NCI-H510A (cell line): ENCODE measurements around the gene NDUFAF8.

Experiments used
- DNase-seq: peaks from one replicate; lab custom pipeline; 2025; lab: John Stamatoyannopoulos, UW

The NDUFAF8 gene

DNA sequence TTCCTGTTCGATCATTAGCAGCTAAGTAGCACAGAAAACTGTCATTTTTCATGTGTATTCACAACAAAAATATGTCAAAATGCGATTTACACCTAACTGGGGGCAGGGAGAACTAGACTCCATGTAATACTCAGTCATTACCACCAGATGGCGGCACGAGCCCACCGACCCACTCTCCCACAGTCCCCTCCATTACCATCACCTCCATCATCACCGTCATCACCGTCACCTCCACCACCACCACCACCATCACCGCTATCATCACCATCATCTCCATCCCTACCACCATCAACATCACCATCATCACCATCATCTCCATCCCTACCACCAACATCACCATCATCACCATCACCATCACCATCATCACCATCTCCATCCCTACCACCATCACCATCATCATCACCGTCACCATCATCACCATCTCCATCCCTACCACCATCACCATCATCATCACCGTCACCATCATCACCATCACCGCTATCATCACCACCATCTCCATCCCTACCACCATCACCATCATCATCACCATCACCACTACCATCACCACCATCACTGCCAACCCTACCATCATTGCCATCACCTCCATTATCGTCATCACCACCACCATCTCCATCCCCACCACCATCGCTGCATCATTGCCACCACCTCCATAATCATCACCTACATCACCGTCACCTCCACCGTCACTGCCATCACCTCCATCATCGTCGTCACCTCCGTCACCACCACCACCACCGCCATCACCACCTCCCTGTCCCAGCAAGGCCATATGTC lies 14.4 kb downstream of the NDUFAF8 start:
- no peak for DNase-seq

DNA sequence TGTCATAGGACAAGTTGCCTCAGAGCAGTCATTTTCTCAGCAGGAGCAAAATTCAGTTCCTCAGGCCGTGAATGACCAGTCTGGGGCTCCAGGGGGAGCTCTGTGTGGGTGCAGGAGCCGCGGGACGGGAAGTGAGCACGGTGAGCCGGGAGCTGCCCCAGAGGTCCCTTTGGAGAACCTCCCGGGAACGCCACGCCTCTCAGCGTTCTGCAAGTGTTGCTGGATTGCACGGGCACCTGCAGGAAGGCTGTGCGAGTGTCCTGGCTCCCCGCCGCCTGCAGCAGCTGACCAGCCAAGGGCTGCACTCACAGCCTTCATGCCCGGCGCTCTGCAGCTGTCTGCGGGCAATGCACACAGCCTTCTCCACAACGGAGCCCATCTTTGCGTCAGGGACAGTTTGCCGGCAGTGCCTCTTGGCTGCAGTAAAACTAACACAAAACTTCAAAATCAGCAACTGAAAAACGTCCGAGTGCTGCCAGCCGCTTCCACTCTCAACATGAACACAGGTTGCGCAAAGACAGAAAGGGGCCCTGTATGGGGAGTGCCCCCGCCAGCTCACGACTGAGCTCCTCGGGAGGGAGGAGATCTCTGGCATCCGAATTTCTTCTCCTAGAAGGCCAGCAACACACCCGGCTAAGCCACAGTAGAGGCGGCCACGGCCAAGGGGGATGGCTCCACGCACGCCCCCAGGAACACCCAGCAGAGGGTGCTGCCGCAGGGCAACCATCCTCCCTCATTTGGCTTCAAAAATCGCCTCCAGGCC lies 16.0 kb downstream of the NDUFAF8 start:
- peak; percentile 92 for DNase-seq

DNA sequence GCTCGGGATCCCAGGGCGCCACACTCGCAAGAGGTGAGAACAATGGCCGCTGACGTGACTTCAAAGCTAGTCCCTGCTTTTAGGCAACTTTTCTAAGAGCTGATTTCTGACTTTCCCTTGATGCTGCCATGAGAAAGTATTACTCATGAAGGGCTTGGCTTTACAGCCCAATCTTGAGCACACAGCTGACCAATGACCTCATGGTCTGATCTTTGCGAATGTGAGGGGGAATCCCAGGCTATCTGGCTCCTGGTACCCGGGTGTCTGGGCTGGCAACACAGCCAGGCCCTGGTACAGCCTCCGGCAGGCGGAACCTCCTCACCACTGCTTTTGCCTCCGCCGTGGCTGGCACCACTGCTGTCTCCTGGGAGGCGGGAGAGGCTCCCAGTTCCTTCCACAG lies 17.5 kb downstream of the NDUFAF8 start:
- no peak for DNase-seq

DNA sequence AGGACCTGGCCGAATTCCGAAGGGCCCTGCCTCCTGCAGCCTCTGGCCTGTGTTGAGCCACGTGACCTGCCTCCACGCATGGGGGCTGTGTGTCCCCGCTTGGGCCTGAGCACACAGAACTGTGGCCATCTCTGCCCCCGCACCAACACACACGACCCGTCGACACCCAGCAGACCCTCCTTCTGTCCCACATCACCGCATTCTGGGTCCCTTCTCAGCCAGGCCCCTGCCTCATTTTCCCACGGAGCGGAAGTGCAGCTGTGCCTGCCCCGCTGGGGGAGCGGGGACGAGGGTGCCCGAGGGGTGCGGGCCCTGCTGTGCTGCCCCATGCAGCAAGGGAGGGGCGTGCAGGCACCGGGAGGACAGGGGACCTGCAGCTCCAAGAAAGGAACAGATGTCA lies 18.4 kb downstream of the NDUFAF8 start:
- no peak for DNase-seq

DNA sequence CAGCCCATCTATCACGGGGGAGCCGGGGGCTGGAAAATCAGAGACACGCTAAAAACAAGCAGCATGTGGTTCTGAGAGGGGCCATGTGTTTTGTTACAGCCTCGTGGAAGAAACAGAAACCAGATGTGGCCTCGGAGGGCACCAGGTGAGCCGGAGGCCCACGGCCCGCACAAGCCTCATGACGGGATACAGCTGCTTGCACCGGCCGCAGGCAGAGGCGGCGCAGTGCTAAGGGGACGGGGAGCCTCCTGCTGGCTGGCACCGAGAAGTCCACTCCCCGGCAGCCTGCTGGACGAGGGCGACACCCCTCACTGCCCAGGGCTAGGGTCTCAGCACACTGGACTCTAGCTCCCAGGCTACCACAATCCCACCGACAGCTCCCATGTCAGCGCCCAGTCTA lies 19.2 kb downstream of the NDUFAF8 start:
- DNase-seq = no peak

DNA sequence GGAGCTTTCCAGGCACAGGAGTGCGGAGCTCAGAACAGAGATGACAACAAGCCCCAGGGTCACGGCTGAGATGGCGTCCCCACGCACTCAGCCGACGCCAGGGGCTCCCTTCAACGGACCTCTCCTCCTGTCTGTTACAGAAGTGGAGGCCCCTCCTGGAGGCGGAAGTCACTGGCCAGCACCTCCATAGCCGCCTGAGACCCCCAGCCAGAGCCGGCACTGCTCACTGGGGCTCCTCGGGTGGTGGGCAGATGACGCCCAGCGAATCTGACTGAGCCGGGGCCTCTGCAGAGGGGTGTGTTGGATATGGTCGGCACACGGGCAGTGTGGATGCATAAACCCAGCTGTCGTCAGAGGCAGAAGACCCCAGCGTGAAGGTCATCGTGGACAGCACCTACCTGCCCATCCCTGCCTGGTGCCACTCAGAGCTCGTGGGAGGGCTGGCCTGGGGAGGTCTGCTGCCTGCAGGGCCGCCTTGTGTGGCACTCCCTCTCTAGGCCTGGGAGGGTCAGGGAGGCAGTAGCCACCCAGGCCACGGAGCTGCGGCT lies 20.0 kb downstream of the NDUFAF8 start:
- no peak for DNase-seq

DNA sequence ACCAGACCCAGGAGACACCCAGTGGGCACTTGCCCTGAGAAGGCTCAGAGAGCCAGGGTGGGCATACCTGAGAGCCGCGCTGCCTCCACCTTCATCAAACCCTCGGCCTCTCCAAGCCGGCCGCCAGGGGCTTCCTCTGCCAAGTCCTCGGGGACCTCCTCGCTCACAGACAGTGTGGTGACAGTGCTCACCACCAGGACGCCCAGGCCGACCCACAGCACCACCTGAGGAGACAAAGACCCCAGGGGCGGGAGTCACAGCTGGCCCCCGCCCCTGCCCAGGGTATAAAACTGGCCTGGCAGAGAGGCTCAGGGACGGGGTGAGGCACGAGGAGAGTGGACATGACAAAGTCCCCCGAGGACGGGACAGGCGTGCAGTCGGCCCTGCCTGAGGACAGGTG lies 21.1 kb downstream of the NDUFAF8 start:
- DNase-seq = no peak

DNA sequence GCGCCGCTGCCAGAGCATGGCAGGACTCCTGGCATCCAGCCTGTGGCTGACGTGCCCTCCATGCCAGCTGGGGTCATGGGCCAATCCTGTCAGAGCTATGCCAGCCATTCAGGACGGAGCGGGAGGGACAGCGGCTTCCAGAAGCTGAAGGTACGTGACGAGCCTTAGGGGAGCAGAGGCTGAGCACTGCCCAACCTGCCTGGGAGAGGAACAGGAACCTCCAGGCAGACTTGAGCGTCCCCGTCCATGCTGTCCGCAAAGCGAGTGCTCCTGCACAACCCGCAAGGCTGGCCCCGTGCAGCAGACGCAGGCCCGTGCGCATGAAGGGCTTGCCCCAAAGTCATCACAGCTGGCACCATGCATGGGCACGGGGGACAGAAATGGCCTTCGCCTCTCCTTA lies 21.5 kb downstream of the NDUFAF8 start:
- no peak for DNase-seq

DNA sequence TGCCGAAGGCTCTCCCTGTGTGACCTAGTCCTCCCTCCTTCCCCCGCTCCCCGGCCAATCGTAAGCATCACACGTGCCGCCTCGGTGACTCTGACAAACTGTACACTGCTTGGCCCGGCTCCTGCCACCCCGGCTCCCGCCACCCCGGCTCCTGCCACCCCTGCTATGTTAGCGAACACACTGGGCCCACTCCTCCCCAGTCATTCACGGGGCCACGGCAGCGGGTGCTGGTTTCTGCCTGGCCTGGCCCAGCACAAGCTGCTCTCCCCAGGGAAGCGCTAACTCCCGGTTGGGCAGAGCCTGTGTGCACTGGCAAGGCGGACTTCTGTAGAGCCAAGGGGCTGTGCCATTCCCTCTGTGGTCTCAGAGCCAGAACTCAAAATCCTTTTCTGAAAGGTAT lies 22.0 kb downstream of the NDUFAF8 start:
- DNase-seq = no peak

DNA sequence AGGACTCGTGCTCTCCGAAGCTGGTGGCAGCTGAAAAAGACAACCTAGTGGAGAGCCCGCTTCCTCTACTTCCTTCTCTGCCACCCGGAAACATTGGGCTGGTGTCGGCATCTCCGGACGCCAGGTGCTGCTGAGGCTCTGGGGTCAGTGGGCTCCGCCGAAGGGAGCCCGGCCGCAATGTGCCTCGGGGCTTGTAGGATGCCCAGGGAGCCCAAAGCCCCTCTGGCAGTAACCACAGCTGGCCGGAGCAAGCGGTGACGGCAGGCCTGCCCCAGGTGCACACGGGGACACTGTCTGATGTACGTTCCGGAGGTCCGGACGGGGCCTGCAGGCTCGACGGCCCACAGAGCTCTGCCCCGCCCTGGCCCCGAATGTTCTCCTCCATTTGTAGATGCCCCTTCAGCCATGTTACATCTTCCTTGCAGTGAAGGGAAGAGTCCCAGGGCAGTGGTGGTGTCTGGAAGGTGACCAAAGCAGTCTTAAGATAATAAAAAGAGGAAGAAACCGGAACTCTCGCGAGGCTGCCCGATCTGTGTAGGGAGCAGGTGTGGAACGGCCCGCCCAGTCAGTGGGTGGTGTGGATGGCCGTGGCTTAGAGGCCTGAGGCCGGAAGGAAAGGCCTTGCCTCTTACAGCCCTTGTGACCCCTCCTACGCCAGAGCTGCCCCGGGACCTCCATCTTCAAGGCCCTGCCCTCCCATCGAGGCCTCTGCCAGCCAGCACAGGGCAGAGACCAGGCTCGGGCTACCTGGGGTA lies 22.6 kb downstream of the NDUFAF8 start:
- DNase-seq = no peak

DNA sequence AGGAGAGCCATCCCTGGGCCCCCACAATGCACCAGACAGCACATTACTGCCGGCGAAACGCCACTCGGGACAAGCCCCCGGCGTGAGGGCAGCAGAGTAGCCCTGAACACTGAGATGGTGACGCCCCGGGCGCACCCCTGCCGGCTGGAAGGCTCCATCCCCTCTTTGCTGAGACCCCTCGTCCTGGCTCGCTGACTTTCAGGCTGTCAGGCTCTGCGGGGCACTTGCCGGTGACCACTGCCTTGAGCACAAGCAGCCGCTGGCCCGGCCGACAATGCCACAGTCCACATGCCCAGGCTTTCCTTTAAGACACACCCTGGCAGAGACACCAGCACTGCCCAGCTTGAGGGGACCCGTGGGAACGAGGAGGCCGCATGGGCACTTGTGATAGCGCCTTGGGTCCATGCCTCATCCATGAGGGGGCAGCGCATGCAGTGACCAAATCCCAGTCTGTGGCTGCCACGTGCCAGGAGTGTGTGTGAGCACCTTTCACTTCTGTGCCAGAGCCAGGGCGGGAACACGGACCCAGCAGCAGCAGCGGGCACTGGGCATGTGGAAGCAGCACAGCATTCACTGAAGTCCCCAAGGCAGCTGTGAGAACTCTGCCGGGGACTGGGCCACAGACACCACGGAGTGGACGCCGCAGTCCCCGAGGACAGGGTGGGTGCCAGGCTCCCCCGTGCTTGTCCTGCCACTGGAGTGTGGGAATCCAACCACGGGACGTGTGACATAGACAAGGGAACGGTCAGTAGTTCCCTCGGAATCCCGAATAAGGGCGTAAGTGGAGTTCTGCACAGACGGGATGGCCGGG lies 24.5 kb downstream of the NDUFAF8 start:
- no peak for DNase-seq

DNA sequence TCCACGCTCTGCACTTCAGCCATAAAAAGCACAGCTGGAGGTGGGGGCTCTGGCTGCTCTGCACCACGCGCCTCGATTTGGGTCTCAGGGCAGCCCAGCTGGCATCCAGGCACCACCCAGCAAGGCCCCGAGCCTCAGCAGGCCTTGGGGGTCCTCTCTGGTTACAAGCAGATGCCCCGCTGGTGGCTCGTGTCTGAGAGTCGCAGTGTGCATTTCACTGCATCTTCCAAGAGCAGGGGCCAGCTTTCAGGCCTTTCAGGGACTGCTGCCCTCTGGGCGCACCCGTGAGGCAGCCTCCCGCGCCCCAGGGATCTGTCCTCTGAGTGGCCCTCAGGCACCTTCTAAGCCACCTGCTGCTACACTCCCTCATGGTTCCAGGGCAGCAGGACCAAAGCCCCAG lies 25.5 kb downstream of the NDUFAF8 start:
- DNase-seq = no peak

DNA sequence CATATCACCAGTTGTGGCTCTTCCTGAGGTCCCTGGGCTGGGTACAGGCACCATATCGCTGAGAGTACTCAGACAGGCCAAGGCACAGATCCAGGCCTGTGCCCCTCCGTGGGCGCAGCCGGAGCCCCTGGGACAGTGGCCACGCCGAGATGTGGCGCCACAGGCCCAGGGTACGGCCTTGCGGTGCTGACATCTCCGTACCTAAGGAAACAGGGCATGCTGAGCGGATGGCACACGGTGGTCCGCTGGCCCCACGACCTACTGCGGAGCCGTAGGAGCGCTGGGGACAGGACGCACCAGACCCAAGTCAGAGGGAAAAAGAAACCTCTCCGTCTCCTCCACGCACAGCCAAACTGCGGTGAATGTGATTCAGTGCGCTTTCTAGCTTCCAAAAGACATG lies 26.5 kb downstream of the NDUFAF8 start:
- no peak for DNase-seq

DNA sequence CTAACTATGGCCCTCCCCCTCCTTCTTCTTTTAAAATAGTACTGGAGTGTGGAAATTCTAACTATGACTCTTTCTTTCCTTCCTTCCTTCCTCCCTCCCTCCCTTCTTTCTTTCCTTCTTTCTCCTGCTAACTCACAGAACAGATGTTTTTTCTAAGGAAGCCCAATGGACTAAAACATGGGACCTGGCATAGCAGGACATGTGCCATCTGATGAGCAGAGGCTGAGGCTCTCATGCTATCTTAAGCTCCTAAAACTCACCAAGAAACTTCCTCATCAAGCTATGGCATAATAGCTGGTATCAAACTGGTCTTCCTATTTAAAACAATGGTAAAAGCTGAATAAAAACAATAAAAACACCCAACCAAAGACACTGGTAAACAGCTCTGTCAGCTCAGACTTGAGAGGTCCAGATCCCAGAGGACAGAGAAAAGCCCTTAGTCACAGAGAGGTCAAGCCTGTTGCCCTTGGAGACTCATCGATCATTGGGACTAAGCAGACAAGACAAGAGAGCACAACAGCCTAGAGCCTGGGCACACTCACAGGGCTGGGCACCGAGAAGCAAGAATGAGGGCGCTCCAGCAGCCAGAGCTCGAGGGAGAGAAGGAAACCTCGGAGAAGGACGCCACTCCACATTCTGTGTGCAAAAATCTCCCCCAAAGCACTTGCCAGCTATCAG lies 28.4 kb downstream of the NDUFAF8 start:
- no peak for DNase-seq

DNA sequence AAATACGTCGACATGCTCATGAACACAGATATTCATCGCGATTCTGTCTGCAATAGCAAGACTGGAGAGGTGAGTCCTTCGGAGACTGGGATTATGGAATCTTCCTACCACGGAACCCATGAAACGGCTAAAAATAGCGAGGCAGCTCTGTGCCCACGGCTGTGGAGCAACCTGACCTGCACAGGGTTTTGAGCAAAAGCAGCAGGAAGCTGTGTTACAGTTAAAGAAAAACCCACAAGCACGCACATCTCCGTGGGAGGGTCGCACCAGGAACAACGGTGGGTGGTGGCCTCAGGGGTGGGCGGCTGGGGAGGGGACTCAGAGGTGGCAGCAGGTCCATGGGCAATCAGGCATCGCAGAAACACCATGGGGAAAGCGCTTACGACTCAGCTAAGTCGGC lies 31.2 kb downstream of the NDUFAF8 start:
- DNase-seq = no peak

DNA sequence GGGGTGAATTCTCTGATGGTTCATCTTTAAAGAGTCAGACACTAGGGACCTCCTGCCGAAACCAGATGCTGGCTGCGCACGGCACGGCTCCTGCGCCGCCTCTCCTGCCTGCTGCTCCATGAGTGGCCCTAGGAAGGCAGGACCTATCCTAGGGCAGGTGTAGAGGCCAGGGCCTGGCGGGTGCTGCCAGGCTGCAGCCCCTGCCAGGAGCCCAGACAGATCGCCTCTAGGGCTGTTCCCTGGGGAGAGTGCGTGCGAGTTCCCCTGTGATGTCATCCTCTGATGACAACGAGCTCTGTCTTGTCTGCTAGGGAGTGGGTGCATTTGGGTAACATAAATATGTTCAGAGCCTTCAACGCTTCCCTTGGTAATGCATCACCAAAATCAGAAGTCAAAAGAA lies 32.1 kb downstream of the NDUFAF8 start:
- no peak for DNase-seq

DNA sequence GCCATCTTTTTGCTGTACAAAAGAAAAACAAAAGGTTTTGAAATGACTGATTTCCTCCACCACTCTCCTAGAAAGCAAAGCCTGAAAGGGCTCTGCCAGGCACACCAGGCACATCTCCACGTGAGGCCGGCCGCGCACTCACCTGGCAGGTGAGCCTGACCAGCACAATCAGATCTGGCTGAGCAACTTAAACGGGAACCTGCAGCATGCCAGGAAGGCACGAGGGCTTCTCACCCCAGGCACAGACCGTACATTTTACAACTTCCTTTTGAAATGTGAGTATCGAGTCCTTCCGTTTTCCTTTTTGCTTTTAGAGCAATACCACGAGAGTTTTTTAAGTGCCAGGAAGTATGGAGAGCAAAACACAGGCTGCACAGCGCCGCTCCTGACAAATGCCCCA lies 33.5 kb downstream of the NDUFAF8 start:
- no peak for DNase-seq

DNA sequence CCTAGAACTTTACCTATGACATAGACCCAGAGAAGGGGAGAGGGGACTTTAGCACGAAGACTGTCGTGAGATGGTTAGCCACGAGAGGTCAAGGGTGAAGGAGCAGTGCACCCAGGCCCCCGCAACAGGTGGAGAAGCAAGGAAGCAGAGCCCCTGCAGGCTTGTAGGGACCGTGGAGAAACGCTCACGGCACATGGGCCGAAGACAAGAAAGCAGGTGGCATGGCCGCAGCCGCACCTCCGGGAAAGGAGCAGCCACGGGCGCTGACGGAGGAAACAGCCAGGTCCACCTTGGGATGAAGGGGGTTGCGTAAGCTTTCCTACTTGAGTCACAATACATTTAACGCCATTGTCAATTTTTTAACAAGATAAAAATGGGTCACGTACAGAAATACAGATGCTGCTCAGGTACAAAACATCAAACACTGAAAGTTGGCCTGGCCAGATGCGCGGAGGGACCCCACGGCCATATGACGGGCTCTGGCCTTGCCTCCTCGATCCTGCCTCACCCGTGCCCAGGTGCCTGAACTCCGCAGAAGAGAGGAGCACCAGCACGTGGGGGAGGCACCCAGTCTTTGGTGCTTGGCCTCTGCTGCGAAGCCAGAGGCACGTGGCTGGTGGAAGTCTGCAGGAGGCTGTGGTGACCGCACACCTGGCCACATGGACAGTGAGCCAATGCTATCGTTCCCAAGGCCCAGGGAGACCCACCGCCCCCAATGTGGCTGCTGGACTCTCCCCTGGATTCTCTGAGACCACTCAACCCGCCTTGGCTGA lies 34.8 kb downstream of the NDUFAF8 start:
- DNase-seq = no peak

DNA sequence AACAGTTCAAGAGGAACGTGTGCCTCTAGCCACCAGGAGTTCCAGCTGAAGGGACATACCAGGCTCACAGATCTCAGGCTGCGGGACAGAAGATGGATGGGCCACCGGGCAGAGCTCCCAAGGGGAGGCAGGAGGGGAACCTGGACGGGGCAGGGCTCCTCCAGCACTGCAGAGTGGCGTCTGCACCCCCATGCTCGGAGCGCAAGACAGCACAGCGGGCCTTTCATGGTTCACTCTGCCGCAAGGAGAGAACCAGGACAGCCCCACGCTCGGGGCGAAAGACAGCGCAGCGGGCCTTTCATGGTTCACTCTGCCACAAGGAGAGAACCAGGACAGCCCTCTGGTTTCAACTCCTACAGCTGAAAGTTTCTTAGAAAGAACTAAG lies 35.3 kb downstream of the NDUFAF8 start:
- DNase-seq = no peak

DNA sequence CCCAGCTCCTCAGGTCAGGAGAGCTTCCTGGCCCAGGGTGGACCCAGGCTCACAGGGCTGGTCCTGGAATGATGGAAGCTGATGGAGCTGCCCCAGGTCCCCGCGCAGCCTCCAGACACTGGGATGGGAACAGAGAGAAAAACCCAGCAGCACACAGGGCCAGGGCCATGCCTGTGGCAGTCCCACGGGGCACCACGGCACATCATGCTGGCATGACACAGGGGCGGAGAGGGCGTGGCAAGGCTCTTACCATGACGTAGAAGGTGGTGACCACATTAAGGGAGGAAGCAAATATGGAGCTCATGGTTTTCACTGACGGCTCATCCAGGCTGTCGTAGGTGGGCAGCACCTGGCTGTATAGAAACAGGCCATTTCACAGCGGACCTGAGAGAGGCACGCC lies 37.7 kb downstream of the NDUFAF8 start:
- DNase-seq = no peak
